A549 (cell line): ENCODE data around the gene CCDC92B. TPM values are rescaled to one million over a fixed set of nuclear protein-coding genes. Genes with fewer than 3 reads are reported as not detected.

Experiments
- ATAC-seq, 2 experiments: fragments of 200-7000 bp in 1 of 2; fragments of >200 bp in 1 of 2; cut with Nextera tagmentation in 1 of 2; cut with Tn5 transposase in 1 of 2; 3 replicates each; pipeline versions ENCODE4 v1.8.0 to v1.9.1; 2018 to 2020; ENCODE audit warnings: mild to moderate bottlenecking in 1 of 2, moderate library complexity in 1 of 2
- CTCF ChIA-PET: fragments of 300-600 bp; sonication (Branson Sonifier 250); formaldehyde crosslinking; extraction: SDS; loops from one replicate; lab custom pipeline; 2021; ENCODE audit warnings: antibody characterized with exemption, inconsistent platforms; lab: Yijun Ruan, JAX
- POLR2A ChIA-PET: fragments of 350-600 bp; formaldehyde crosslinking; extraction: SDS; loops from one replicate; lab custom pipeline; 2021; ENCODE audit warnings: antibody characterized with exemption, inconsistent platforms; lab: Yijun Ruan, JAX
- DNase-seq, 2 experiments: peaks; one replicate each; pipeline versions ENCODE4 v3.0.0 to v3.0.0-alpha.2; 2011 to 2016; ENCODE audit warnings: low read depth in 1 of 2, low spot score in 1 of 2
- FAIRE-seq: peaks from 2 replicates; lab custom pipeline; 2011; peaks lifted over from hg19 to GRCh38; lab: Jason Lieb, UNC
- H3K27ac ChIP-seq, 2 experiments: fragments of >200 bp; sonication (Bioruptor Twin); formaldehyde crosslinking; 3 replicates each; pipeline ENCODE4 v1.5.1; 2016 to 2017
- H3K4me1 ChIP-seq: fragments of >200 bp; sonication (Bioruptor Twin); formaldehyde crosslinking; 3 replicates; pipeline ENCODE4 v1.6.1; 2016
- H3K4me2 ChIP-seq: fragments of >200 bp; sonication (Bioruptor Twin); formaldehyde crosslinking; 3 replicates; pipeline ENCODE4 v1.6.1; 2016
- H3K4me3 ChIP-seq: fragments of >200 bp; sonication (Bioruptor Twin); formaldehyde crosslinking; 3 replicates; pipeline ENCODE4 v1.5.1; 2016
- H3K9me3 ChIP-seq: fragments of >200 bp; sonication (Bioruptor Twin); formaldehyde crosslinking; 3 replicates; pipeline ENCODE4 v1.6.1; 2016
- BHLHE40 ChIP-seq: IDR thresholded peaks from 2 replicates; pipeline ENCODE4 v1.6.1; 2012; ENCODE audit warnings: low read depth, low read length, inconsistent platforms
- CBX8 ChIP-seq: fragments of 200-600 bp; sonication (generic); IDR thresholded peaks from 2 replicates; pipeline ENCODE4 v1.6.1; 2016
- CEBPB ChIP-seq, 2 experiments: fragments of >200 bp in 1 of 2; sonication (Bioruptor Twin) in 1 of 2; formaldehyde crosslinking in 1 of 2; IDR thresholded peaks; 2 replicates each; pipeline ENCODE4 v1.6.1; 2012 to 2016
- CHD4 ChIP-seq: fragments of 200-600 bp; sonication (generic); IDR thresholded peaks from 2 replicates; pipeline ENCODE4 v1.6.1; 2016; ENCODE audit warnings: antibody characterized with exemption, mild to moderate bottlenecking, borderline replicate concordance
- EP300 ChIP-seq, 2 experiments: fragments of >200 bp; sonication (Bioruptor Twin); formaldehyde crosslinking; IDR thresholded peaks; 2 replicates in 1 of 2; 3 replicates in 1 of 2; pipeline ENCODE4 v1.6.1; 2016 to 2017
- FOSL2 ChIP-seq, 2 experiments: fragments of 450-650 bp in 1 of 2; fragments of >200 bp in 1 of 2; sonication (Bioruptor Twin) in 1 of 2; formaldehyde crosslinking; IDR thresholded peaks; 2 replicates each; pipeline versions ENCODE4 v1.5.0 to v1.6.1; 2016 to 2020; ENCODE audit warnings: mild to moderate bottlenecking in 1 of 2, moderate library complexity in 1 of 2
- FOXS1 ChIP-seq: fragments of 250-450 bp; sonication (Bioruptor Pico); IDR thresholded peaks from 2 replicates; pipeline ENCODE4 v1.5.0; 2020; ENCODE audit warnings: mild to moderate bottlenecking, moderate library complexity
- HOXA7 ChIP-seq: fragments of 250-450 bp; sonication (Bioruptor Pico); IDR thresholded peaks from 2 replicates; pipeline ENCODE4 v1.5.0; 2020; ENCODE audit warnings: mild to moderate bottlenecking, moderate library complexity
- HOXB13 ChIP-seq: fragments of 250-450 bp; sonication (Bioruptor Pico); IDR thresholded peaks from 2 replicates; pipeline ENCODE4 v1.5.0; 2020; ENCODE audit warnings: low read depth, mild to moderate bottlenecking, moderate library complexity
- JUN ChIP-seq, 2 experiments: fragments of >200 bp; sonication (Bioruptor Twin); formaldehyde crosslinking; IDR thresholded peaks; 2 replicates in 1 of 2; 3 replicates in 1 of 2; pipeline ENCODE4 v1.6.1; 2016 to 2017
- KDM1A ChIP-seq: fragments of 200-600 bp; sonication (generic); IDR thresholded peaks from 2 replicates; pipeline ENCODE4 v1.6.1; 2016; ENCODE audit warnings: low read depth, mild to moderate bottlenecking
- KDM5A ChIP-seq: fragments of 200-600 bp; sonication (generic); IDR thresholded peaks from 2 replicates; pipeline ENCODE4 v1.6.1; 2016; ENCODE audit warnings: antibody characterized with exemption, mild to moderate bottlenecking
- MAFK ChIP-seq: fragments of 450-650 bp; IDR thresholded peaks from 2 replicates; pipeline ENCODE4 v1.6.1; 2014; ENCODE audit not compliant: partially characterized antibody
- MYC ChIP-seq: IDR thresholded peaks from 2 replicates; pipeline ENCODE4 v1.6.1; 2012; ENCODE audit warnings: mild to moderate bottlenecking, inconsistent platforms, low read length, improper control_type of control experiment, borderline replicate concordance
- NPAS2 ChIP-seq: fragments of 250-450 bp; sonication (Bioruptor Pico); IDR thresholded peaks from 2 replicates; pipeline ENCODE4 v1.8.0; 2022; ENCODE audit warnings: mild to moderate bottlenecking, moderate library complexity, borderline replicate concordance
- POLR2AphosphoS2 ChIP-seq: conservative IDR thresholded peaks from 2 replicates; pipeline ENCODE4 v1.6.1; 2012; ENCODE audit warnings: low read length, improper control_type of control experiment, inconsistent platforms
- RARB ChIP-seq: fragments of 250-450 bp; sonication (Bioruptor Pico); IDR thresholded peaks from 2 replicates; pipeline ENCODE4 v1.8.0; 2021; ENCODE audit warnings: mild to moderate bottlenecking, moderate library complexity
- RFX5 ChIP-seq: fragments of 450-650 bp; IDR thresholded peaks from 2 replicates; pipeline ENCODE4 v1.7.1; 2014; ENCODE audit warnings: antibody characterized with exemption, mild to moderate bottlenecking, moderate library complexity
- SMC3 ChIP-seq: fragments of >200 bp; sonication (Bioruptor Twin); formaldehyde crosslinking; IDR thresholded peaks from 3 replicates; pipeline ENCODE4 v1.6.1; 2018; ENCODE audit warnings: inconsistent platforms
- WGBS: methylation state at CpG from one replicate; pipeline ENCODE4 v1.1.6; 2017; ENCODE audit errors: missing lambda C conversion rate; 5-methylcytosine and 5-hydroxymethylcytosine counted together
- polyA plus RNA-seq, 4 experiments: library from polyadenylated mRNA; depleted of rRNA in 3 of 4; stranded (reverse); fragments of >200 nt; fragmentation: RNase III in 1 of 4; extraction: RNeasy Plus Mini Kit Qiagen cat#74134 plus additional on column Dnase treatment in 1 of 4; gene quantifications; 2 replicates in 3 of 4; 3 replicates in 1 of 4; pipeline ENCODE4 v1.2.3, GENCODE V29; 2011 to 2017
- TF ChIP-seq, protein P1 (sequence below): fragments of 450-650 bp; IDR thresholded peaks from 2 replicates; pipeline ENCODE4 v1.6.1; 2014; ENCODE audit warnings: antibody characterized with exemption
- TF ChIP-seq, protein P2 (sequence below): fragments of 250-450 bp; sonication (Bioruptor Pico); IDR thresholded peaks from 2 replicates; pipeline ENCODE4 v1.5.0; 2020; ENCODE audit warnings: low read depth, mild to moderate bottlenecking, moderate library complexity
- TF ChIP-seq, protein P3 (sequence below): IDR thresholded peaks from 2 replicates; pipeline ENCODE4 v1.6.1; 2012

Gene CCDC92B
- polyA plus RNA-seq, 2 of the 4 experiments (the other 2 are of a cell fraction), result 0.05 to 0.08 TPM

DNA sequence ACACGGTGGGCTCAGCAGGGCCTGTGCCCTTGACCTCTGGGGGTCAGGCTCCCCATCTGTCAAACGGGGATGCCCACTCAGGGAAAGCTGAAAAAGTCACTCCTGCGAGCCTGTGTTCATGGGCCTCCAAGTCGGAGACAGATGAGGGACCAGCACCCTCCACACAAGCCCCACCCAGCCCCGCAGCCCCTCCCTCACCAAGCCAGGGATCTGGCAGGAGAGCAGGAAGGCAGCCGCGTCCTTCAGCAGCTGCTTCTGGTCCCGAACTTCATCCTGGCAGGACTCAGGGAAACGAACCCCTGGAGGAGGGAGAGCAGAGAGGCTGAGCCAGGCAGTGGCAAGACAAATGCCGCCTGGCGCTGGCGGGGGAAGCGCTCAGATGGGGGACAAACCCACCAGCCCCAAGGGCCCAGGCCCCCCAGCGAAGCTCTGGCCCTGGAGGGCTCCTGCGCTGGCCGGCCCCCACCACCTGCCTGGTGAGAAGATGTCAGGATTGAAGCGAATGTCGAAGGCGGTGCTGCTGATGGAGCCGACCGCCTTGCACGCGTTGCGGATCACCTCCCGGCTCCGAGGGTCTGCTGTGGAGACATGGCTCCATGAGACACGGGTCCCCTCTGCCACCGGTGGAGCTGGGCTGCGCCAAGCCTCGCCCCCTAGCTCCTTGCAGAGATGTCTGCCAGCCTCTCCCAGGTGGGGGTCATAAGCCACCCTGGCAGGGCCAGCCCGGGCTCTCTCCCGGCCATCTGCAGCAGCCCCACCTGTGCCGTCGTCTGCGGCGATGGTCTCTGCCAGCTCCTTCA, 53.3 kb downstream of the CCDC92B start:
- ATAC-seq (no peak), DNase-seq (no peak), FAIRE-seq (no peak)
- H3K4me3 ChIP-seq, result no peak overlapping the region
- H3K4me1 ChIP-seq, result no peaks in the 10 kb centered on the region
- WGBS, result 94% methylated on average over 35 of the region's 36 CpGs
- POLR2A ChIA-PET, result no interaction called here
- no peak for TF ChIP-seq KDM1A
- TF ChIP-seq, protein P1, sequence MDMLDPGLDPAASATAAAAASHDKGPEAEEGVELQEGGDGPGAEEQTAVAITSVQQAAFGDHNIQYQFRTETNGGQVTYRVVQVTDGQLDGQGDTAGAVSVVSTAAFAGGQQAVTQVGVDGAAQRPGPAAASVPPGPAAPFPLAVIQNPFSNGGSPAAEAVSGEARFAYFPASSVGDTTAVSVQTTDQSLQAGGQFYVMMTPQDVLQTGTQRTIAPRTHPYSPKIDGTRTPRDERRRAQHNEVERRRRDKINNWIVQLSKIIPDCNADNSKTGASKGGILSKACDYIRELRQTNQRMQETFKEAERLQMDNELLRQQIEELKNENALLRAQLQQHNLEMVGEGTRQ, result no peak
- TF ChIP-seq, protein P2, sequence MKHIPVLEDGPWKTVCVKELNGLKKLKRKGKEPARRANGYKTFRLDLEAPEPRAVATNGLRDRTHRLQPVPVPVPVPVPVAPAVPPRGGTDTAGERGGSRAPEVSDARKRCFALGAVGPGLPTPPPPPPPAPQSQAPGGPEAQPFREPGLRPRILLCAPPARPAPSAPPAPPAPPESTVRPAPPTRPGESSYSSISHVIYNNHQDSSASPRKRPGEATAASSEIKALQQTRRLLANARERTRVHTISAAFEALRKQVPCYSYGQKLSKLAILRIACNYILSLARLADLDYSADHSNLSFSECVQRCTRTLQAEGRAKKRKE, result no peak
- no peak for TF ChIP-seq BHLHE40
- no peak for TF ChIP-seq HOXA7 (CRISPR knock-in tag)
- no peak for TF ChIP-seq POLR2AphosphoS2
- TF ChIP-seq RFX5, result no peak
- TF ChIP-seq, protein P3, sequence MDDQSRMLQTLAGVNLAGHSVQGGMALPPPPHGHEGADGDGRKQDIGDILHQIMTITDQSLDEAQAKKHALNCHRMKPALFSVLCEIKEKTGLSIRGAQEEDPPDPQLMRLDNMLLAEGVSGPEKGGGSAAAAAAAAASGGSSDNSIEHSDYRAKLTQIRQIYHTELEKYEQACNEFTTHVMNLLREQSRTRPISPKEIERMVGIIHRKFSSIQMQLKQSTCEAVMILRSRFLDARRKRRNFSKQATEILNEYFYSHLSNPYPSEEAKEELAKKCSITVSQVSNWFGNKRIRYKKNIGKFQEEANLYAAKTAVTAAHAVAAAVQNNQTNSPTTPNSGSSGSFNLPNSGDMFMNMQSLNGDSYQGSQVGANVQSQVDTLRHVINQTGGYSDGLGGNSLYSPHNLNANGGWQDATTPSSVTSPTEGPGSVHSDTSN, result no peak
- TF ChIP-seq FOXS1 (CRISPR knock-in tag), result no peak
- no peaks in the 10 kb centered on the region for H3K9me3 ChIP-seq
- H3K4me2 ChIP-seq, result no peak overlapping the region
- CTCF ChIA-PET, result interaction anchor here (0.6 to 4.7 kb wide), 9 partner anchors 8 to 314 kb away, joined by 3 to 24 read pairs (median 6); no protein-coding TSS in a partner anchor
- H3K27ac ChIP-seq, result no peak overlapping the region

DNA sequence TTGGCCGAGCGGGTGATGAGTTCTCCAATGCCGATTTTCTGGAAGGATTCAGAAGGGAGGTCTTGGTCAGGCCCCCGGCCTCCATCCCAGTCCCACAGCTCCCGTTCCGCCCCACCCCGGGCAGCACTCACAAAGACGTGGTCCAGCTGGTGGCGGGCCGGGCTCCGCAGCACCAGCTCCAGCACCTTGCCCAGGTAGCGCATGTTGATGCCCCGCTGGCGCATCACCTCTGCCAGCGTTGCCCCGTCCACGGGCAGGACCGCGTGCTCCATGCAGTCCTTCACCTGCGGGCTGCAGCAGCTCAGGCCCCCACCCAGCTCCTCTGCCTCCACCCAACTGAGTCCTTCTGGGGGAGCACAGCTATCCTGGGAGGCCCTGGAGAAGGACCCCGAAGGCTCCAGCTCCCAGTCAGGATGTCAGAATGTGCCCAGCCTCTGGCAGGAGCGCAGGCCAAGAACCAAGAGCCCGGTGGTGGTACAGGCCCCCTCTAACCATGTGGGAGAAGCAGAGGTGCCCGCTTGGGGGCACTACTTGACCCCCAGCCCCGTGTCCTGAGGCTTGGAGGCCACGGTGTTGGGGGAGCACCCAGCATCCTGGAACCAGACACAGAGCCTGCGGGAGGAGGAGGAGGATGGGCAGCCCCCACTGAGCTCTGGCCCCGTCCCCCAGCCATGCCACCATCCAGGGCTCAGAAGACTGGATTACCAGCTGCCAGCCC, 54.0 kb downstream of the CCDC92B start:
- H3K4me1 ChIP-seq, result no peaks in the 10 kb centered on the region
- DNase-seq, result no peak
- H3K27ac ChIP-seq, result no peak overlapping the region
- POLR2A ChIA-PET, result no interaction called here
- no peak overlapping the region for H3K4me2 ChIP-seq
- TF ChIP-seq RARB (CRISPR knock-in tag), result no peak
- TF ChIP-seq CEBPB (IDR thresholded peaks at IDR 0.05), result no peak
- TF ChIP-seq, all 56 proteins: peak for 0
- ATAC-seq (no peak), FAIRE-seq (no peak)
- CTCF ChIA-PET, result interaction anchor here (0.6 to 4.7 kb wide), 10 partner anchors 8 to 313 kb away, joined by 3 to 24 read pairs (median 5); no protein-coding TSS in a partner anchor
- no peak overlapping the region for H3K4me3 ChIP-seq
- no peaks in the 10 kb centered on the region for H3K9me3 ChIP-seq
- WGBS, result 95% methylated on average over 28 of the region's 28 CpGs

DNA sequence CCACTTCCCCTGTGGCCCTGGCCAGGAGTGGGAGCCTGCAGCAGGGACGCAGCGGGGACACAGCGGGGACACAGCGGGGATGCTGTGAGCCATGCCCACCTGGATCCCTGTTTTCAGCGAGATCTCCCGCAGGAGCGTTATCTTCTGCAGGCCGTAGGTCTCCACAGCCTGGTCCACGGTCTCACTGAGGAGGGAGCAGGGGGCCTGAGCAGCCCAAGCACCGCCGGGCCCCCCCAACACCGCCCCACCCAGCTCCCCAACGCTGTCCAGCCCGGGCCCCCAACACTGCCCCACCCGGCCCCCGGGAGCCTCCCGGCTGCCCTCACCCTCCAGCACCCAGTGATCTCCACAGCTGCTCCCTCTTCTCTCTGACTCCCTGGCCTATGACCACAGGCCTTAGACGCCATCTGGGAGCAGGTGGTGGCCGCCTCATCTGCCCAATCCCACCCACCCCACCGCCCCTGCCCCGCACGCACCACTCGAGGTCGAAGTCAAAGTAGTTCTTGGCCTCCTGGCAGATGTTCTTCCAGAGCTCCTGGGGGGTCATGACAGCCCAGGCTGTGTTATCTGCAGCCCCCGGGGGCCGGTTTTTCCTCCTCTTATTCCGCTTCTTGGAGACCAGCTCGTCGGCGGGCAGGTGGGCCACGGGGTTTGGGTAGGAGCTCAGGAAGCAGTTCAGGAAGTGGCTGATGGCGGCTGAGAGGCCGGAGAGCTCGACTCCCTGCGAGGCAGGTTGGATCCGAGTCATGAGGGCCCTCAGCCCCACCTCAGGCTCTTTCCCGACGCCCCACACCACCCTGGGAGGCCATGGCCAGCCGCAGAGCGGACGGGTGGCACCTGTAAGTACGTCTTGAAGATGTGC, 54.8 kb downstream of the CCDC92B start:
- FAIRE-seq, result no peak
- CTCF ChIA-PET, result interaction anchor here (0.9 to 4.7 kb wide), 8 partner anchors 7 to 30 kb away, joined by 3 to 24 read pairs (median 5); no protein-coding TSS in a partner anchor

More for the DNA sequence above, 54.8 kb downstream of the CCDC92B start:
- DNase-seq (no peak), ATAC-seq (no peak)
- H3K4me3 ChIP-seq, result no peak overlapping the region
- 96% methylated on average over 26 of the region's 42 CpGs for WGBS
- no peak overlapping the region for H3K4me2 ChIP-seq
- H3K27ac ChIP-seq, result no peak overlapping the region
- H3K9me3 ChIP-seq, result no peaks in the 10 kb centered on the region
- POLR2A ChIA-PET, result no interaction called here
- H3K4me1 ChIP-seq, result no peaks in the 10 kb centered on the region
- TF ChIP-seq MYC (no peak), NPAS2 (no peak), CHD4 (no peak), CBX8 (no peak), RFX5 (no peak), JUN (IDR thresholded peaks at IDR 0.05) (no peak), EP300 (IDR thresholded peaks at IDR 0.05) (no peak), POLR2AphosphoS2 (no peak), HOXB13 (no peak), FOSL2 (IDR thresholded peaks at IDR 0.05) (no peak), FOSL2 (CRISPR knock-in tag; IDR thresholded peaks at IDR 0.05) (no peak), KDM5A (no peak), MAFK (no peak), SMC3 (no peak)
